Measurements from ENCODE around the gene RTP3.
A peak's percentile ranks its signal among the peaks of the same experiment; 100 is the strongest.
"Not testable (repeated sequence)": the region's sequence is repeated elsewhere in the genome, so short reads cannot be mapped to it uniquely, and the experiment has no call there.

RTP3 gene

DNA sequence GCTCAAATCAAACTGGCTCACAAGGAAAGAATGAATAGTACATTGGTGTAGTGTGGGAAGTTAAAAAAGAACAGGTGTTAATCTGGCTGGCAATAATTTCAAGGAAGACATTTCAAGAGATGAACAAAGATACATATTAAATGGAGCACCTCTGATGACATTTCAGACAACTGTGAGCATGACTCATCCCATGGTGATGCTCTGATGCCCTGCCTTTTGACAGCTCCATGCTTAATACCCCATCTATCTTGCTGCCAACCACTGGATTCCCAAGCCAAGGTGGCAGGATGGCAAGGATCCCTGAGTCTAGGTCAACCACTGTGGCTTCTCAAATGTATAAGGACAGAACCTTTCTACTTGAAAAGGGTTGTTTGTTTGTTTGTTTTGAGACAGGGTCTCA is 39.0 kb downstream of the RTP3 start:
- ChIA-PET POLR2A (no interaction called here), CTCF (no interaction called here)

DNA sequence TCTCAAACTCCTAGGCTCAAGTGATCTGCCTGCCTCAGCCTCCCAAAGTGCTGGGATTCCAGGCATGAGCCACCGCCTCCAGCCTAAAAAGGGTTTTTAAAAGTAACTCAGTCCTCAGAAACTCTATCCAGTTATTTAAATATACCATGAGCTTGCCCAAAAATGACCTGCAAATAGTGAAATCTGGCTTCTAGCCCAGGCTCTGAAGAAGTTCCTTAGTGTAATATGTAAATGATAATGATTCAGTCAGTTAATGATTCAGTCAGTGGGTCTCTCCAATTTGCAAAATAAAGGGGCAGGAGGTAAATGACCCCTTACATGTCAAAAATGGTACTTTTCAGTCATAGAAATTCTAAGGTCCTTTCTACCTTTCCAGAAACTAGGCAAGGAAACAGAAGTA is 39.5 kb downstream of the RTP3 start:
- ChIA-PET POLR2A (no interaction called here), CTCF (interaction anchor here (7.1 kb wide), 1 partner anchor 48 kb away, joined by 28 read pairs; no protein-coding TSS in a partner anchor)
- no peak for DNase-seq (ENCODE audit: low read depth, low spot score)
- TF ChIP-seq, protein P1, sequence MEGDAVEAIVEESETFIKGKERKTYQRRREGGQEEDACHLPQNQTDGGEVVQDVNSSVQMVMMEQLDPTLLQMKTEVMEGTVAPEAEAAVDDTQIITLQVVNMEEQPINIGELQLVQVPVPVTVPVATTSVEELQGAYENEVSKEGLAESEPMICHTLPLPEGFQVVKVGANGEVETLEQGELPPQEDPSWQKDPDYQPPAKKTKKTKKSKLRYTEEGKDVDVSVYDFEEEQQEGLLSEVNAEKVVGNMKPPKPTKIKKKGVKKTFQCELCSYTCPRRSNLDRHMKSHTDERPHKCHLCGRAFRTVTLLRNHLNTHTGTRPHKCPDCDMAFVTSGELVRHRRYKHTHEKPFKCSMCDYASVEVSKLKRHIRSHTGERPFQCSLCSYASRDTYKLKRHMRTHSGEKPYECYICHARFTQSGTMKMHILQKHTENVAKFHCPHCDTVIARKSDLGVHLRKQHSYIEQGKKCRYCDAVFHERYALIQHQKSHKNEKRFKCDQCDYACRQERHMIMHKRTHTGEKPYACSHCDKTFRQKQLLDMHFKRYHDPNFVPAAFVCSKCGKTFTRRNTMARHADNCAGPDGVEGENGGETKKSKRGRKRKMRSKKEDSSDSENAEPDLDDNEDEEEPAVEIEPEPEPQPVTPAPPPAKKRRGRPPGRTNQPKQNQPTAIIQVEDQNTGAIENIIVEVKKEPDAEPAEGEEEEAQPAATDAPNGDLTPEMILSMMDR (IDR thresholded peaks at IDR 0.05; ENCODE audit: insufficient read depth, low read length, missing control alignments): no peak
- H3K4me3 ChIP-seq (ENCODE audit: low read depth, low read length): no peak overlapping the region

More for the DNA sequence above, 39.0 kb downstream of the RTP3 start:
- no peak for DNase-seq (ENCODE audit: low read depth, low spot score)
- TF ChIP-seq, protein P1 (IDR thresholded peaks at IDR 0.05; ENCODE audit: insufficient read depth, low read length, missing control alignments): no peak
- H3K4me3 ChIP-seq (ENCODE audit: low read depth, low read length): no peak overlapping the region

DNA sequence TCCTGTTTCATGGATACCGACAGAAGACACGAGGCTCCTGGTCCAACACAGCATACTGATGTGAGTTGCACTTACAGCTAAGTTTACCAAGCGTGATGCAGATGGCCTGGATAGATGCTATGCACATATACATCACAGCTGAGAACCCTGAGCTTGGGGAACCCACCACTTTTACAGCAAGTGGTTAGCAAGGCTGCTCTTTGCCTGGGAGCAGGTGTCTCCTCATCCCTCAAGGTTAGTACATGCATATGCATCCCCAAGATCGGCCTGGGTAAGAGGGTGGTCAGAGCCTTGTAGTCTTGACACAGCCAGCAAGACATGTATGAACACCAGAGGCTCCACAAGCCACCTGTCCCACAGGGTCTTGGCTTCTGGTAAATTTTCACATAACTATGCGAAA is 40.0 kb downstream of the RTP3 start:
- CTCF ChIA-PET: interaction anchor here (7.1 kb wide), 1 partner anchor 49 kb away, joined by 28 read pairs; no protein-coding TSS in a partner anchor
- H3K4me3 ChIP-seq (ENCODE audit: low read depth, low read length): no peak overlapping the region
- POLR2A ChIA-PET: no interaction called here
- TF ChIP-seq, protein P1 (IDR thresholded peaks at IDR 0.05; ENCODE audit: insufficient read depth, low read length, missing control alignments): no peak
- no peak for DNase-seq (ENCODE audit: low read depth, low spot score)

DNA sequence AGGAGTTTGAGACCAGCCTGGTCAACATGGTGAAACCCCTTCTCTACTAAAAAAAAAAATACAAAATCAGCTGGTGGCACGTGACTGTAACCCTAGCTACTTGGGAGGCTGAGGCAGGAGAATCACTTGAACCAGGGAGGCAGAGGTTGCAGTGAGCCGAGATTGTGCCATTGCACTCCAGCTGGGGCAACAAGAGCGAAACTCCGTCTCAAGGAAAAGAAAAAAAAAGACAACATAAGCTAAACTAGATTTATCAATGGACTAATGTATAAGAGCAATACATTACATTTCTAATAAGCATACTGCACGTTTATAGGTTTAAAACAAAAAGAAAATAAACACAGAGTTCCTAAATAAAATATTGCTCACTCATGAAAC is 40.6 kb downstream of the RTP3 start:
- DNase-seq (ENCODE audit: low read depth, low spot score); POLR2A ChIA-PET; H3K4me3 ChIP-seq (ENCODE audit: low read depth, low read length): not testable (repeated sequence)
- CTCF ChIA-PET: interaction anchor here (1.3 to 7.1 kb wide), 2 partner anchors 11 to 49 kb away, joined by 3 to 28 read pairs; no protein-coding TSS in a partner anchor

DNA sequence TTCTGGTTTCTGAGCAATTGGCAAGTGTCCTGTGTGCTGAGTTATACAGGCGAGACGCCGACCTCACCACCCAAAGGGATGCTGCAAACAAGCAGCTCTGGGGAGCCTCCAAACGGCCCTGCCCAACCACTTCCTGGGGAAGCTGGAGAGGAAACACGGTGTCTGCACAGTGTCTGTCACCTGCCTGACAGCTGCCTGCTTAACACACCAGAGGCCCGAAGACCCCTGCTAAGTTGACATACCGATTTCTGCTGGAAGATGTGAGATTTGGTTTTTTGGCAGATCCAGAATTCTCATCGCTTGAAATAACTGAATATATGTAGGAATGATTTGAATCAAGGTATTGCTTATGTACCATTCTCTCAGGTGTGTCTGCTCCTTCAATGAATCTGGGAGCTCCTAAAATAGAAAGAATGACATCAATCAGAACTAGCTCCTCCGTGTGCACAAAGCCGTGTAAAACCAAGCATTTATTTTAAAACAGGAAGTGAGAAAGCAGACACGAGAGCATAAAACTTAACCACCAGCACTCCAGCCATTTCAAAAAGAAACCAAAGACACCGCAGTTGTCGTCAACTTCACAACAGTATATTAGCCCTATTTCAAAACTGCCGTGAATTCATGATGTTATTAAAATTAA is 41.1 kb downstream of the RTP3 start:
- H3K4me3 ChIP-seq (ENCODE audit: low read depth, low read length): peak overlapping the region; percentile 23
- TF ChIP-seq, protein P1 (IDR thresholded peaks at IDR 0.05; ENCODE audit: insufficient read depth, low read length, missing control alignments): no peak
- POLR2A ChIA-PET: interaction anchor here (0.6 kb wide), 1 partner anchor 88 kb away, joined by 3 read pairs; no protein-coding TSS in a partner anchor
- no peak for DNase-seq (ENCODE audit: low read depth, low spot score)
- CTCF ChIA-PET: interaction anchor here (0.8 to 7.1 kb wide), 3 partner anchors 10 to 50 kb away, joined by 3 to 28 read pairs (median 6); no protein-coding TSS in a partner anchor

DNA sequence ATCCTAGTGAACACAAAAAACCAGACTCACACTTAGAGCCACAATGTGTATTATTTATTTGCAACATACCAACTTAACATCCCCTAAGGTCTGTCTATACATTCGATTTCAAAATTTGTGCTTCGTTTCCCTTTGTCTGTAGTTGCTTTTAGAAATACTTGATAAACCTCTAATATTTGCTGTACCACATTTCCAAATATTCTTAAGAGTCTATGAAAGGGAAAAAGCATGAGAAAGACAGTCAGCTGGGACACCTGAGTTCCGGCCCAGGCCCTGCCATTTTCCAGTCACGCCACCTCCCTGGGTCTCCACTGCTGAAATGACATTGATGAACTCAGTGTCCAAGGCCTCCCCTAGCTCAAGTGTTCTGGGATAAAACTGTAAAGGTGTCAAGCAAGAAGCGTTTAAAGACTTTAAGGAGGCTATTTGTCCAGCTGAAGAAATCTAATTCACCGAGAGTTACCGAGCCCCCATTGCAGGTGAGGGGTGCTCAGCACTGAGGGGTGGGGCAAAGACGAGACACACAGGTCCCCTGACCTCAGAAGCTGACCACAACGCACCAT is 41.7 kb downstream of the RTP3 start:
- TF ChIP-seq, protein P1 (IDR thresholded peaks at IDR 0.05; ENCODE audit: insufficient read depth, low read length, missing control alignments): no peak
- CTCF ChIA-PET: interaction anchor here (0.8 to 7.1 kb wide), 3 partner anchors 10 to 50 kb away, joined by 3 to 28 read pairs (median 6); no protein-coding TSS in a partner anchor
- DNase-seq (ENCODE audit: low read depth, low spot score): no peak
- no peak overlapping the region for H3K4me3 ChIP-seq (ENCODE audit: low read depth, low read length)
- POLR2A ChIA-PET: interaction anchor here (0.6 kb wide), 1 partner anchor 87 kb away, joined by 3 read pairs; no protein-coding TSS in a partner anchor
